ENCODE data around the gene SMAD2. TPM values are rescaled to one million over a fixed set of nuclear protein-coding genes. Genes with fewer than 3 reads are reported as not detected.

Gene SMAD2
- polyA plus RNA-seq, 1 experiment: 52.2 TPM

- Histone ChIP-seq H3K27me3 (ENCODE audit: control insufficient read depth, insufficient read depth, low read length) (no peaks in the 10 kb centered on the region), H3K36me3 (ENCODE audit: control insufficient read depth, insufficient read depth, low read length) (no peaks in the 10 kb centered on the region), H3K4me3 (ENCODE audit: low read depth, low read length) (no peak overlapping the region)
- POLR2A ChIA-PET: interaction anchor here (0.6 kb wide), 1 partner anchor 19 kb away, joined by 3 read pairs; no protein-coding TSS in a partner anchor
- TF ChIP-seq, protein P1, sequence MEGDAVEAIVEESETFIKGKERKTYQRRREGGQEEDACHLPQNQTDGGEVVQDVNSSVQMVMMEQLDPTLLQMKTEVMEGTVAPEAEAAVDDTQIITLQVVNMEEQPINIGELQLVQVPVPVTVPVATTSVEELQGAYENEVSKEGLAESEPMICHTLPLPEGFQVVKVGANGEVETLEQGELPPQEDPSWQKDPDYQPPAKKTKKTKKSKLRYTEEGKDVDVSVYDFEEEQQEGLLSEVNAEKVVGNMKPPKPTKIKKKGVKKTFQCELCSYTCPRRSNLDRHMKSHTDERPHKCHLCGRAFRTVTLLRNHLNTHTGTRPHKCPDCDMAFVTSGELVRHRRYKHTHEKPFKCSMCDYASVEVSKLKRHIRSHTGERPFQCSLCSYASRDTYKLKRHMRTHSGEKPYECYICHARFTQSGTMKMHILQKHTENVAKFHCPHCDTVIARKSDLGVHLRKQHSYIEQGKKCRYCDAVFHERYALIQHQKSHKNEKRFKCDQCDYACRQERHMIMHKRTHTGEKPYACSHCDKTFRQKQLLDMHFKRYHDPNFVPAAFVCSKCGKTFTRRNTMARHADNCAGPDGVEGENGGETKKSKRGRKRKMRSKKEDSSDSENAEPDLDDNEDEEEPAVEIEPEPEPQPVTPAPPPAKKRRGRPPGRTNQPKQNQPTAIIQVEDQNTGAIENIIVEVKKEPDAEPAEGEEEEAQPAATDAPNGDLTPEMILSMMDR (IDR thresholded peaks at IDR 0.05; ENCODE audit: insufficient read depth, low read depth, low read length): no peak
- CTCF ChIA-PET: interaction anchor here (1.4 kb wide), 1 partner anchor 20 kb away, joined by 3 read pairs; no protein-coding TSS in a partner anchor
- DNase-seq (ENCODE audit: low read depth): no peak
These were observed 26.6 kb downstream of the SMAD2 start for GRCh38 chr18:47903809-47904208.

DNA sequence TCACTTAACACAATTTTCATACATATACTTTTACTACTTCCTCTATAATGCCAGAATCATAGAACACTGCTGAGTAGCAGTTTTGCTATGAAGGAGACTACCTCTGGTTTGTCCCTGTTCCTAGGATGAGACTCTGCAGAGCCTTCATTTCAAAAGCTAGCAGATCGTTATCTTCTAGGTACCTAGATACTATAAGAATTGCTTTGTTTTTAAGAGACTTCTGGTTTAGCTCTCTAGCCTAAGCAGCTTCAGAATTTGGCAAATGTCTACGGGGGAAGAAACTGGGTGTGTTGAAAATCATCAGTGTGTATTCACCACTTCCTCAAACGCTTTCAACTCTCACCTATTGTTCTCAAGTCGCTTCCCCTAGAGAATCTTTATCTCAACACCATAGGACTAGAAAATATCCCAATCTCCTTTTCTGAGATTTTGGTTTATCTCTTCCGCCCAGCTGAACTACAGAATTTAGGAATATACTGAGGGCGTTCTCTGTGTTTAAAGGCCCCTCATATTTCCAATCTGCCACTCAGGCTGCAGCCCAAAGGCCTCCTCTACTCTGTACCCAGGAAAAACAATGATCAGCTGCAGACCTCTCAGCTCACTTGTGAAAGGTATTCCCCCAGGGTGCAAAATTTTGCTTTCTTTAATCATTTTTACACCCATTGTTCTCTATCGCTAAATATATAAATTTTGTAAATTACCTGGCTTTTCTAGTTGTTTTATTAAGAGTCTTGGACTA, 28.7 kb downstream of the SMAD2 start:
- TF ChIP-seq, protein P1 (IDR thresholded peaks at IDR 0.05; ENCODE audit: insufficient read depth, low read depth, low read length): no peak
- POLR2A ChIA-PET: no interaction called here
- Histone ChIP-seq H3K36me3 (ENCODE audit: control insufficient read depth, insufficient read depth, low read length) (no peaks in the 10 kb centered on the region), H3K4me3 (ENCODE audit: low read depth, low read length) (no peak overlapping the region), H3K27me3 (ENCODE audit: control insufficient read depth, insufficient read depth, low read length) (no peaks in the 10 kb centered on the region)
- no peak for DNase-seq (ENCODE audit: low read depth)
- CTCF ChIA-PET: no interaction called here

GRCh38 chr18:47899107-47899840, 31.2 kb downstream of the SMAD2 start:
- no peaks in the 10 kb centered on the region; the same call in 1 of the 2 replicates for H3K36me3 ChIP-seq (ENCODE audit: control insufficient read depth, insufficient read depth, low read length)
- no peak for DNase-seq (ENCODE audit: low read depth)
- H3K4me3 ChIP-seq (ENCODE audit: low read depth, low read length): no peak overlapping the region
- ChIA-PET POLR2A (no interaction called here), CTCF (no interaction called here)
- no peaks in the 10 kb centered on the region for H3K27me3 ChIP-seq (ENCODE audit: control insufficient read depth, insufficient read depth, low read length)
- TF ChIP-seq, protein P1 (IDR thresholded peaks at IDR 0.05; ENCODE audit: insufficient read depth, low read depth, low read length): no peak

DNA sequence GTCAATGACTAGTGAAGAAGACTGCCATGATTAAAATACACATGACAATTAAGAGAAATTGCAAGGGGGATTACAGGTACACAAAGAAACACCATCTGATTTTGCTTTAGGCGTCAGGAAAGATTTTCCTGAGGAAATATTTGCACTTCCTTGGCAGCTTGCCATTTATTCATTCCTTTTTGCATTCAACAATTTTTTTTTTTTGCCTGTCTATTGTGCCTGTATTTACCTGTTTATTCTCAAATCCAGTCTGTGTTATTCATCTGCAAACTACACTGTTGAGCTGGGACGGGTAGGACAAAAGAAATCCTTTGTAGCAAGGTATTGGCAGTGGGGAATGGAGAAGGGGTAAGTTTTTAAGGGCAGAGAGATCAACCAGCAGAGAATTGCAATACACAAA, 31.8 kb downstream of the SMAD2 start:
- Histone ChIP-seq H3K27me3 (ENCODE audit: control insufficient read depth, insufficient read depth, low read length) (no peaks in the 10 kb centered on the region), H3K36me3 (ENCODE audit: control insufficient read depth, insufficient read depth, low read length) (no peaks in the 10 kb centered on the region; the same call in 1 of the 2 replicates), H3K4me3 (ENCODE audit: low read depth, low read length) (no peak overlapping the region)
- TF ChIP-seq, protein P1 (IDR thresholded peaks at IDR 0.05; ENCODE audit: insufficient read depth, low read depth, low read length): no peak
- CTCF ChIA-PET: no interaction called here
- POLR2A ChIA-PET: no interaction called here
- no peak for DNase-seq (ENCODE audit: low read depth)

DNA sequence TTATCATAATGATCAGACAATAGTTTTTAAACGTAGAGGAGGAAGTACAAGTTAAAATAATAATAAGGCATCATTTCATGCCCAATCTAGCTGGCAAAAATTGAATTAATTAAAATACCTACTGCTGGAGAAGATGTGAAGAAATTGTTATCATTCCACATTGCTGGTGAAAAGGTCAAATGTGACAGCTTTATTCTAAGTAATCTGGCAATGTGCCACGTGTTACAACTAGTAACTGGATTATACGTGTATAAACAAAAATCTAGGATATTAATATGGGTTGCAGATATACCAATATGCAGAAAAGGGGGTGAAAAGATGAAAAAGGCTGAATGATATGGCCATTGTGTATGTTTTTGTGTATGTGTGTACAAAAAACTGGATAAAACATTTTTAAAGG, 32.4 kb downstream of the SMAD2 start:
- ChIA-PET CTCF (no interaction called here), POLR2A (no interaction called here)
- Histone ChIP-seq H3K36me3 (ENCODE audit: control insufficient read depth, insufficient read depth, low read length) (no peaks in the 10 kb centered on the region; the same call in 1 of the 2 replicates), H3K4me3 (ENCODE audit: low read depth, low read length) (no peak overlapping the region), H3K27me3 (ENCODE audit: control insufficient read depth, insufficient read depth, low read length) (no peaks in the 10 kb centered on the region)
- TF ChIP-seq, protein P1 (IDR thresholded peaks at IDR 0.05; ENCODE audit: insufficient read depth, low read depth, low read length): no peak
- DNase-seq (ENCODE audit: low read depth): no peak
